ENCODE measurements around the gene PHYKPL. TPM values are rescaled to one million over a fixed set of nuclear protein-coding genes. Genes with fewer than 3 reads are reported as not detected.

PHYKPL gene
- total and polyA plus RNA-seq, 2 of the 8 experiments (the other 6 are each of a cell fraction or from before 2014, with no cell fraction given) = 25.1 to 32.1 TPM

- Histone ChIP-seq H2BK15ac (ENCODE audit: low read length) (no peak overlapping the region), H3K79me2 (ENCODE audit: control insufficient read depth in 1 of 2, insufficient read depth in 2 of 2, low read length in 2 of 2) (peaks cover 20 to 21% of the 10 kb centered on the region in 2 experiments), H2BK5ac (ENCODE audit: low read depth, low read length) (no peak overlapping the region), H3K27ac (ENCODE audit: low read depth, low read length) (no peak overlapping the region), H2BK12ac (ENCODE audit: low read depth, low read length) (no peak overlapping the region), H3K27me3 (replicated peaks in 1 of 4; ENCODE audit: control insufficient read depth in 3 of 4, extremely low read depth in 1 of 4, insufficient read depth in 3 of 4, low read length in 3 of 4) (no peaks in the 10 kb centered on the region), H3K4me1 (replicated peaks in 1 of 4; ENCODE audit: control insufficient read depth in 3 of 4, insufficient read depth in 4 of 4, low read length in 3 of 4) (peaks cover 0 to 8% (median 3%) of the 10 kb centered on the region in 4 experiments; a peak in 5 of 7 replicates), H4K20me1 (replicated peaks in 1 of 2; ENCODE audit: control insufficient read depth in 1 of 2, insufficient read depth in 2 of 2, low read length in 2 of 2) (peaks cover 11% of the 10 kb centered on the region in 2 experiments), H3K23me2 (ENCODE audit: low read depth, low read length) (peaks cover 4% of the 10 kb centered on the region), H2AFZ (ENCODE audit: low read length) (no peak overlapping the region), H3K4ac (replicated peaks; ENCODE audit: insufficient read length, low read depth, low read length) (no peak overlapping the region), H3K36me3 (ENCODE audit: control insufficient read depth in 2 of 4, insufficient read depth in 4 of 4, low read length in 3 of 4) (peaks cover 5 to 12% (median 8%) of the 10 kb centered on the region in 4 experiments; a peak in 6 of 8 replicates), H3K9me3 (ENCODE audit: insufficient read depth in 2 of 2, low read depth in 1 of 2, low read length in 1 of 2) (no peaks in the 10 kb centered on the region), H3K14ac (ENCODE audit: insufficient read length) (no peak overlapping the region), H3K18ac (ENCODE audit: extremely low read depth, low read length) (no peak overlapping the region), H3K56ac (replicated peaks; ENCODE audit: insufficient read length, low read depth, low read length) (no peak overlapping the region), H4K5ac (ENCODE audit: insufficient read length, low read depth, low read length) (no peak overlapping the region), H4K91ac (replicated peaks; ENCODE audit: insufficient read length, low read length) (no peak overlapping the region), H3K4me2 (ENCODE audit: insufficient read depth in 1 of 2, low read depth in 2 of 2, low read length in 2 of 2) (no peak overlapping the region), H3K79me1 (ENCODE audit: low read depth, low read length) (peaks cover 2% of the 10 kb centered on the region), H2BK20ac (ENCODE audit: low read length) (no peak overlapping the region), H3K9ac (replicated peaks in 1 of 4; ENCODE audit: extremely low read depth in 1 of 4, low read depth in 3 of 4, low read length in 3 of 4) (no peak overlapping the region), H2AK5ac (ENCODE audit: low read depth, low read length) (no peak overlapping the region), H4K8ac (ENCODE audit: extremely low read depth, insufficient read depth, low read length) (no peak overlapping the region; the same call in 1 of the 2 replicates), H3K23ac (ENCODE audit: insufficient read length) (no peak overlapping the region), H3K4me3 (ENCODE audit: extremely low read depth in 1 of 4, insufficient read depth in 2 of 4, low read depth in 3 of 4, low read length in 4 of 4) (no peak overlapping the region), H2BK120ac (replicated peaks; ENCODE audit: low read depth, low read length) (no peak overlapping the region)
- POLR2A ChIA-PET (ENCODE audit: partially characterized antibody) = interaction anchor here (0.6 to 38.5 kb wide), 8 partner anchors 2 to 48 kb away, joined by 3 to 985 read pairs (median 6); partner anchors contain the start of genes GMCL2, HNRNPAB, NHP2 and PHYKPL
- CTCF ChIA-PET (ENCODE audit: partially characterized antibody) = interaction anchor here (0.6 to 2.9 kb wide), 8 partner anchors 10 to 127 kb away, joined by 3 to 16 read pairs (median 3); no protein-coding TSS in a partner anchor
- WGBS, 2 experiments (ENCODE audit: extremely low coverage in 1 of 2, insufficient coverage in 1 of 2, insufficient read length in 1 of 2, insufficient replicate concordance in 2 of 2, low coverage in 1 of 2, low lambda C conversion rate in 2 of 2, missing lambda C conversion rate in 1 of 2) = 91% methylated on average over 14 of the region's 14 CpGs; no CpG with 5 or more reads in 1 of the 2 experiments
- no peak for FAIRE-seq
- DNase-seq (ENCODE audit: low read depth in 1 of 2, low spot score in 2 of 2) = no peak
- TF ChIP-seq CBX8 (IDR thresholded peaks at IDR 0.05; ENCODE audit: borderline replicate concordance, low read depth, low read length) (no peak), POU5F1 (IDR thresholded peaks at IDR 0.05; ENCODE audit: low read depth, low read length) (no peak), EGR1 (IDR thresholded peaks at IDR 0.05; ENCODE audit: borderline replicate concordance, low read depth, low read length) (no peak), NRF1 (IDR thresholded peaks at IDR 0.05; ENCODE audit: low read depth, low read length) (no peak), MAFK (IDR thresholded peaks at IDR 0.05; ENCODE audit: low read depth, low read length) (no peak)
Measured at GRCh38 chr5:178201221-178201926, 31.2 kb downstream of the PHYKPL start.
